Thyroid gland (tissue), 4 donors: ENCODE data around the gene SCN8A.

ENCODE experiments used
- POLR2A ChIP-seq, 2 donors: fragments of 450-650 bp; IDR thresholded peaks; one replicate each; pipeline ENCODE4 v1.6.1; 2017; ENCODE audit warnings: antibody characterized with exemption in 2 of 2, mild to moderate bottlenecking in 2 of 2, moderate library complexity in 1 of 2
- TF ChIP-seq, protein P1 (sequence below), 6 experiments: fragments of 200-600 bp in 3 of 6; fragments of 450-650 bp in 3 of 6; sonication (generic) in 3 of 6; IDR thresholded peaks; one replicate each; pipeline ENCODE4 v1.5.1; 2016 to 2019; ENCODE audit warnings: antibody characterized with exemption in 6 of 6, mild to moderate bottlenecking in 2 of 6, inconsistent platforms in 1 of 6, moderate library complexity in 1 of 6

DNA sequence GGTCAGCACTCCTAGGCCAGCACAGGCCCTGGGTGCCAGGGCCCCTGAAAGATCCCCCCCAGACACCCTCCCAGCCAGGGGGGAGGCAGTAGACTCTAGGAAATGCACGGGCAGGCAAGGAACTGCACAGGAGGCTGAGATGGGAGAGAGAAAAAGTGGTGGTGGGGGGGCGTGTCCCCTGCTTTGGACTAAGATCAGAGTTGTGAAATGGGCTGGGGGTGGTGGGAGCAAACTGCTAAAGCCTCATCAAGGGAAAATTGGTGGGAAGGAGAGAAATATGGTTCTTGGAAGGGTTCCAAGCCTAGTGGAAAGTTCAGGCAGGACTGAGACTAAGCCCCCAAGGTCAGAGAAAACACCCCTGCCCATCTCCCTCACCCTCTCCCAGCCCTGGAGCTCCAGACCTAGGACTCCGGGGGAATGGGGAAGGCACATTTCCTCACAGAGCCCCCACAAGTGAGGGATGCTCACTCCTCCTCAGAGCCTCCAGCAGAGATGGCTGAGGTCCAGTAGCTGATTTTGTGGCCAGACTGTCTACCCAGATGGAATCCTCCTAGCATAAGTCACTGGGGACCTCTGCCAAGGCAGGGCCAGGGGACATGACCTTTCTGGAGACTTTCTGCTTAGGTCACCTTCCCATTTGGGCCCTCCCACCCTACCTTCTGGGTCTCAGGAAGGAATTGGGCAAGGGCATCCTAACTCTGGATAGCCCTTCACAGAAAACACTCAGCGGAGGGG lies 227.7 kb downstream of the SCN8A start:
- TF ChIP-seq, protein P1, sequence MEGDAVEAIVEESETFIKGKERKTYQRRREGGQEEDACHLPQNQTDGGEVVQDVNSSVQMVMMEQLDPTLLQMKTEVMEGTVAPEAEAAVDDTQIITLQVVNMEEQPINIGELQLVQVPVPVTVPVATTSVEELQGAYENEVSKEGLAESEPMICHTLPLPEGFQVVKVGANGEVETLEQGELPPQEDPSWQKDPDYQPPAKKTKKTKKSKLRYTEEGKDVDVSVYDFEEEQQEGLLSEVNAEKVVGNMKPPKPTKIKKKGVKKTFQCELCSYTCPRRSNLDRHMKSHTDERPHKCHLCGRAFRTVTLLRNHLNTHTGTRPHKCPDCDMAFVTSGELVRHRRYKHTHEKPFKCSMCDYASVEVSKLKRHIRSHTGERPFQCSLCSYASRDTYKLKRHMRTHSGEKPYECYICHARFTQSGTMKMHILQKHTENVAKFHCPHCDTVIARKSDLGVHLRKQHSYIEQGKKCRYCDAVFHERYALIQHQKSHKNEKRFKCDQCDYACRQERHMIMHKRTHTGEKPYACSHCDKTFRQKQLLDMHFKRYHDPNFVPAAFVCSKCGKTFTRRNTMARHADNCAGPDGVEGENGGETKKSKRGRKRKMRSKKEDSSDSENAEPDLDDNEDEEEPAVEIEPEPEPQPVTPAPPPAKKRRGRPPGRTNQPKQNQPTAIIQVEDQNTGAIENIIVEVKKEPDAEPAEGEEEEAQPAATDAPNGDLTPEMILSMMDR (IDR thresholded peaks at IDR 0.05): no peak
- TF ChIP-seq POLR2A (IDR thresholded peaks at IDR 0.05): no peak
